HFFc6 (cell line): ENCODE results near the gene SEMA5B. TPM values are rescaled to one million over a fixed set of nuclear protein-coding genes. Genes with fewer than 3 reads are reported as not detected.
A peak's percentile ranks its signal among the peaks of the same experiment; 100 is the strongest.

Source experiments
- DNase-seq: peaks from one replicate; pipeline ENCODE4 v3.0.0-alpha.2; 2018
- H3K27ac Mint-ChIP-seq: 2 replicates; pipeline ENCODE4 v1.8.0; 2020; ENCODE audit warnings: mild to moderate bottlenecking, mixed read lengths
- H3K27me3 Mint-ChIP-seq: 2 replicates; pipeline ENCODE4 v1.8.0; 2021; ENCODE audit warnings: mild to moderate bottlenecking, moderate library complexity, mixed read lengths; ENCODE audit not compliant: insufficient read depth
- H3K36me3 Mint-ChIP-seq: 2 replicates; pipeline ENCODE4 v1.8.0; 2021; ENCODE audit warnings: low read depth, mixed read lengths
- H3K4me1 Mint-ChIP-seq: 2 replicates; pipeline ENCODE4 v1.8.0; 2020; ENCODE audit warnings: low read depth, mixed read lengths
- H3K4me3 Mint-ChIP-seq: 2 replicates; pipeline ENCODE4 v1.8.0; 2020; ENCODE audit warnings: mild to moderate bottlenecking, moderate library complexity, mixed read lengths
- H3K9me3 Mint-ChIP-seq: 2 replicates; pipeline ENCODE4 v1.8.0; 2020; ENCODE audit warnings: mild to moderate bottlenecking, mixed read lengths
- total RNA-seq, 6 experiments: library from RNA; stranded (reverse); fragmentation: NEBNext Ultra II Directional; extraction: Animal tissue kit (Norgen Biotek cat#: 25700); gene quantifications; 2 replicates in 1 of 6; 3 replicates in 5 of 6; pipeline ENCODE4 v1.2.3, GENCODE V29; 2021
- TF ChIP-seq, protein P1 (sequence below): fragments of 200-600 bp; sonication (generic); IDR thresholded peaks from 2 replicates; pipeline ENCODE4 v1.5.0; 2021; ENCODE audit warnings: antibody characterized with exemption, mild to moderate bottlenecking

SEMA5B gene
- total RNA-seq, 6 experiments from 2014 or later: not detected

- Mint-ChIP-seq H3K9me3 (no peaks in the 10 kb centered on the region), H3K4me3 (no peak overlapping the region), H3K36me3 (no peaks in the 10 kb centered on the region), H3K4me1 (no peaks in the 10 kb centered on the region), H3K27me3 (peaks cover 53% of the 10 kb centered on the region), H3K27ac (no peak overlapping the region)
- peak; percentile 14 for DNase-seq
- TF ChIP-seq, protein P1, sequence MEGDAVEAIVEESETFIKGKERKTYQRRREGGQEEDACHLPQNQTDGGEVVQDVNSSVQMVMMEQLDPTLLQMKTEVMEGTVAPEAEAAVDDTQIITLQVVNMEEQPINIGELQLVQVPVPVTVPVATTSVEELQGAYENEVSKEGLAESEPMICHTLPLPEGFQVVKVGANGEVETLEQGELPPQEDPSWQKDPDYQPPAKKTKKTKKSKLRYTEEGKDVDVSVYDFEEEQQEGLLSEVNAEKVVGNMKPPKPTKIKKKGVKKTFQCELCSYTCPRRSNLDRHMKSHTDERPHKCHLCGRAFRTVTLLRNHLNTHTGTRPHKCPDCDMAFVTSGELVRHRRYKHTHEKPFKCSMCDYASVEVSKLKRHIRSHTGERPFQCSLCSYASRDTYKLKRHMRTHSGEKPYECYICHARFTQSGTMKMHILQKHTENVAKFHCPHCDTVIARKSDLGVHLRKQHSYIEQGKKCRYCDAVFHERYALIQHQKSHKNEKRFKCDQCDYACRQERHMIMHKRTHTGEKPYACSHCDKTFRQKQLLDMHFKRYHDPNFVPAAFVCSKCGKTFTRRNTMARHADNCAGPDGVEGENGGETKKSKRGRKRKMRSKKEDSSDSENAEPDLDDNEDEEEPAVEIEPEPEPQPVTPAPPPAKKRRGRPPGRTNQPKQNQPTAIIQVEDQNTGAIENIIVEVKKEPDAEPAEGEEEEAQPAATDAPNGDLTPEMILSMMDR: no peak
Measured at GRCh38 chr3:122918576-122919290, 108.8 kb downstream of the SEMA5B start.

- Mint-ChIP-seq H3K9me3 (no peaks in the 10 kb centered on the region), H3K27ac (no peak overlapping the region), H3K36me3 (no peaks in the 10 kb centered on the region), H3K4me1 (no peaks in the 10 kb centered on the region), H3K4me3 (no peak overlapping the region), H3K27me3 (peaks cover 53% of the 10 kb centered on the region)
- DNase-seq: no peak
- TF ChIP-seq, protein P1: no peak
Measured at GRCh38 chr3:122917412-122917811, 110.2 kb downstream of the SEMA5B start.

GRCh38 chr3:122916580-122916979 is 111.0 kb downstream of the SEMA5B start:
- TF ChIP-seq, protein P1: no peak
- no peaks in the 10 kb centered on the region for H3K36me3 Mint-ChIP-seq
- H3K4me3 Mint-ChIP-seq: no peak overlapping the region
- peaks cover 56% of the 10 kb centered on the region for H3K27me3 Mint-ChIP-seq
- DNase-seq: no peak
- H3K9me3 Mint-ChIP-seq: no peaks in the 10 kb centered on the region
- H3K4me1 Mint-ChIP-seq: no peaks in the 10 kb centered on the region
- H3K27ac Mint-ChIP-seq: no peak overlapping the region

DNA sequence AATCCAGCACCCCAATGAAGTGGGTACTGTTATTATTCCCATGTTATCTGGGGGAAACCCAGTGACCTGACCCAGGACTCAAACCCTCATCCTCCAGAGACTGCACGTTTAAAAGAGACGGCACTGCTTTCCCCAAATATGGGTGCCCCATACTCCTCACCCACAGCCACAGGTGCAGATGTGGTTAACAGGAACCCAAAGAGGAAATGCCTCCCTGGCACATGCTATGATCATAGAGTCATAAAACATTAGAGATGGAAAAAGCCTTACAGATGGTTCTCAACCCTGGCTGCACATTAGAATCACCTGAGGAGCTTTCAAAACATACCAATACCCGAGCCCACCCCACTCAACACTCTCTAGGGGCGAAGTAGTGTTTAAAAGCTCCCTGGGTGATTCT is 111.5 kb downstream of the SEMA5B start:
- Mint-ChIP-seq H3K27ac (no peak overlapping the region), H3K4me1 (no peaks in the 10 kb centered on the region), H3K27me3 (peaks cover 59% of the 10 kb centered on the region), H3K4me3 (no peak overlapping the region), H3K36me3 (no peaks in the 10 kb centered on the region), H3K9me3 (no peaks in the 10 kb centered on the region)
- no peak for DNase-seq
- TF ChIP-seq, protein P1: no peak

DNA sequence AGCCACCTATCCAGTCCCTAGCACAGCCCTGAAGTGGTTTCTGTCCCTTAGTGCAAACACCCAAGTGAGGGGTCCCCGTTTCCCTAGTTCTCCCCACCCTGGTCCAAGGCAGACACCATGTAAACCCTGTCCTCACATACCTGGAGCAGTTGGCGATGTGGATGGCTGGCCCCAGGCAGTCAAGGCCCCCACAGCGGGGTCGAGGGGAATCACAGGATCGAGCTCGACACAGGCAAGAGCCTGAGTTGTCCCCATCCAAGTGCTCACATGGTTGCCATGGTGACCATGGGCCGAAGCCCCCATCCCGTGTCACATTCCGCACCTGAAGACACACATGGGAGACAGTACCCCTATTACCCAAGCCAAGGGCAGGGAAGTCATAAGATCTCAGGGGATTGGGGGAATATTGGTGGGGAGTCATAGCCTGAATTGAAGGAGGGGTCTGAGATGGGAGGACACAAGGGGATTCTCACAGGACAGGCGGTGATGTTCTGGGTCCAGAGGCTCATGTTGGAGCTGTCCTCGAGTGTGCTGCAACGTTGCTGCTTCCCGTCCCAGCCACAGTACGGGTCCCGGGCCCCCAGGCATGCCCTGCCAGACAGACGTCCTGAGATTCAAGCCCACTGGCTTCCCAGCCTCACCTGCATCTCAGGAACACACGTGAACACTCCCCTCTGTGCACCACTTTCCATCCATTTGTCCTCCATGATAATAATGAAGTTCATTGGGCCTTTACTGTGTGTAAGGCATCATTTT is 112.1 kb downstream of the SEMA5B start:
- TF ChIP-seq, protein P1: no peak
- DNase-seq: no peak
- H3K27ac Mint-ChIP-seq: no peak overlapping the region
- peaks cover 53% of the 10 kb centered on the region for H3K27me3 Mint-ChIP-seq
- H3K4me1 Mint-ChIP-seq: no peaks in the 10 kb centered on the region
- no peaks in the 10 kb centered on the region for H3K9me3 Mint-ChIP-seq
- H3K36me3 Mint-ChIP-seq: no peaks in the 10 kb centered on the region
- no peak overlapping the region for H3K4me3 Mint-ChIP-seq
